ENCODE data around the gene AMIGO1.

DNA sequence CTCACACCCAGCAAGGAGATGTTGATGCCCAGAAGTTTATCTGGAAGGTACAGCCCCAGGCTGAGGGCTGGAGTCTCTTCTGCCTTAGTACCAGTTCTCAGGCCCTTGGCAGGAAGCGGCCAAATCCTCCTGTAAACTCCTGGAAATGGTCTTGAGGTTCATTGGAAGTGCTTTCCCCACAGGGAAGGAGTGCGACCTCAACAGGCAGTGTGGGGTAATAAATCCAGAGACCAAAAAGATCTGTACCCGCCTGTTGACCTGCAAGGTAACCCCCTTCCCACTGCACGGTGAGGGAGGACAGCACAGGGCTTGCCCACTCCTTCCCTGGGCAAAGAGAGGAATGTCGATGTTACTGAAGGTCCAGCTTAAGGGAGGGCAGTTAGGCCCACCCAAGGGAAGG, 21.3 kb downstream of the AMIGO1 start:
- TF ChIP-seq, protein P1, sequence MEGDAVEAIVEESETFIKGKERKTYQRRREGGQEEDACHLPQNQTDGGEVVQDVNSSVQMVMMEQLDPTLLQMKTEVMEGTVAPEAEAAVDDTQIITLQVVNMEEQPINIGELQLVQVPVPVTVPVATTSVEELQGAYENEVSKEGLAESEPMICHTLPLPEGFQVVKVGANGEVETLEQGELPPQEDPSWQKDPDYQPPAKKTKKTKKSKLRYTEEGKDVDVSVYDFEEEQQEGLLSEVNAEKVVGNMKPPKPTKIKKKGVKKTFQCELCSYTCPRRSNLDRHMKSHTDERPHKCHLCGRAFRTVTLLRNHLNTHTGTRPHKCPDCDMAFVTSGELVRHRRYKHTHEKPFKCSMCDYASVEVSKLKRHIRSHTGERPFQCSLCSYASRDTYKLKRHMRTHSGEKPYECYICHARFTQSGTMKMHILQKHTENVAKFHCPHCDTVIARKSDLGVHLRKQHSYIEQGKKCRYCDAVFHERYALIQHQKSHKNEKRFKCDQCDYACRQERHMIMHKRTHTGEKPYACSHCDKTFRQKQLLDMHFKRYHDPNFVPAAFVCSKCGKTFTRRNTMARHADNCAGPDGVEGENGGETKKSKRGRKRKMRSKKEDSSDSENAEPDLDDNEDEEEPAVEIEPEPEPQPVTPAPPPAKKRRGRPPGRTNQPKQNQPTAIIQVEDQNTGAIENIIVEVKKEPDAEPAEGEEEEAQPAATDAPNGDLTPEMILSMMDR (conservative IDR thresholded peaks at IDR 0.05; ENCODE audit: low read depth, low read length): 0 out of 2 replicates have a peak, but pooled peaks have one; percentile 20
- TF ChIP-seq EZH2 (IDR thresholded peaks at IDR 0.05; ENCODE audit: low read length, unreplicated experiment): no peak
- TF ChIP-seq EZH2phosphoT487 (IDR thresholded peaks at IDR 0.05; ENCODE audit: borderline replicate concordance, low read length): no peak
